ENCODE data around the gene HOXD11.

- TF ChIP-seq CTCF (IDR thresholded peaks at IDR 0.05; ENCODE audit: low read depth, low read length, poor library complexity, severe bottlenecking) (no peak), EZH2phosphoT487 (IDR thresholded peaks at IDR 0.05; ENCODE audit: borderline replicate concordance, low read length) (no peak)
Observed at GRCh38 chr2:176117823-176118371, 10.8 kb downstream of the HOXD11 start.

Data from DOHH2 (cell line).